ENCODE data around the gene MMP28. TPM values are rescaled to one million over a fixed set of nuclear protein-coding genes. Genes with fewer than 3 reads are reported as not detected.
A peak's percentile ranks its signal among the peaks of the same experiment; 100 is the strongest.

The MMP28 gene
- total RNA-seq, 1 experiment from 2014 or later: 0.25 TPM

DNA sequence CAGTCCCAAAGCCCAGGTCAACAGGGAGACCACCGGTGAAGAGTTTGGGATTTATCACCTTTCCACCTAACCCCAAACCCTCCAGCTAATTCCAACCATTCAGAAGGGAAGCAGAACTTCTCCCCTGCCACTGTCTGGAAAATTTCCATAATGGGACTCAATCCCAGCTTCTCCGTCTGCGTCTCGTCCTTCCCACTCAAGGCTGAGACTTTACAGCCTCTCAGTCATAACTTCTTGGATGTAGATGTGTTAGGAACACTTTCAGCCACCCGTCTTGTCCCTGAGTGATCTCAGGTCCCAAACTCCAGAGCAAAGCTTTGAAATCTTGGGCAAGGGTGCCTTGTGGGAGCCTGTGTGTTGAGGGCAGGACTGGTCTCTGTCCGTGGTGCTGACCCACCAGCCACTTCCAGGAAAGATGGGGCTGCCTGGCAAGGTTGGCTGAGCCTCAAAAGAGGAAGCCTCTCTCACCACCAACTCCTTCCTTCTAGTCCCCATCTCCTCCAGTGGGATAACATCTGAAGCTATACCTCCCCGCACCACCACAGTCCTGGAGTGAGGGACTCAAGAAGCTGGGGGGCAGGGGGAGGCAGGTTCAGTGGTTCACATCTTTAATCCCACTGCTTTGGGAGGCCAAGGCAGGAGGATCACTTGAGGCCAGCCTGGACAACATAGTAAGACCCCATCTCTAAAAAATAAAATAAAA, 51.7 kb downstream of the MMP28 start:
- DNase-seq (ENCODE audit: low spot score): peak; percentile 54

DNA sequence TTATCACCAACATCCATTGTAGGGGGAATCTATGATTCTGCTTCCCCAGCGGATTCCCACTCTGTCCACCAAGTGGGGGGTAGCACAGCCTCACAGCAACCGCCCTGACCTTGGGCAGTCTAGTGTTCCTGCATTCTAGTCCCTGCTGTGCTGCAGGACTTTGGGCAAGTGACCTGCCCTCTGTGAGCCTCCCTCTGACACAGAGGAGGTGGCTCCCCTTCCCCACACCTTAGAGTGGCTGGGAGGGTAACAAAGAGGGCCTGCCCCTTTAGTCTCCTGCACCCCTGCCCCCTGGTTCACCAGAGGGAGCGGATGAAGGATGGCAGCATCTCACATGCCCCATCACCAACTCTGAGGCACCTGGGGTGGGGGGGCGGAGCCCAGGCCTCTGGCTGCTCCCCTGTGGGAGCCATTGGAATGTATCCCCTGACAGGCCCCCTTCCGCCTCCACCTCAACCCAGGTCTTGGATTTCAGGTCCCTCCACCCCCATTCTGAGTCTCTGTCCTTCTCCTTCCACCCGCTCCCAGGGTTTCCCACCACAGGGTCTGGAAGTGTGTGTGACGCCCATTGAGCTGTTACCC, 52.5 kb downstream of the MMP28 start:
- no peak for DNase-seq (ENCODE audit: low spot score)

DNA sequence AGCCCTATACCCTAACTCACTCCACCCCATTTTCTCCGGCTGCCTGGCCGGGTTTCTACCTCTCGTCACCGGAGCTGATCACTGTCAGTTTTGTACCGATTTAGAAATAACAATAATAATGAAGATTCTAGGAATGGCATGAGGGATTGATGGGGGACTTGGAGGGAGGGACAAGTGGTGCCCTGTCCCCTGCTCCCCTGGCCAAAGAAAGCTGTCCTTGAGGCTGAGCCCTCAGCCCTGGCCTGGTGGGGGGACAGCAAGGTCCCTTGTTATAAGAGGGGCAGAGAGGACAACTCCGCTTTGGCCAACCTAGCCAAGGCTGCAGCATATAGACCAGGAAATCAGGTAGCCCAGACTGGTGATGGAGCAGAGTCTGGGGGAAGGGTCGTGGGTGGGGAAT, 52.9 kb downstream of the MMP28 start:
- DNase-seq (ENCODE audit: low spot score): no peak

DNA sequence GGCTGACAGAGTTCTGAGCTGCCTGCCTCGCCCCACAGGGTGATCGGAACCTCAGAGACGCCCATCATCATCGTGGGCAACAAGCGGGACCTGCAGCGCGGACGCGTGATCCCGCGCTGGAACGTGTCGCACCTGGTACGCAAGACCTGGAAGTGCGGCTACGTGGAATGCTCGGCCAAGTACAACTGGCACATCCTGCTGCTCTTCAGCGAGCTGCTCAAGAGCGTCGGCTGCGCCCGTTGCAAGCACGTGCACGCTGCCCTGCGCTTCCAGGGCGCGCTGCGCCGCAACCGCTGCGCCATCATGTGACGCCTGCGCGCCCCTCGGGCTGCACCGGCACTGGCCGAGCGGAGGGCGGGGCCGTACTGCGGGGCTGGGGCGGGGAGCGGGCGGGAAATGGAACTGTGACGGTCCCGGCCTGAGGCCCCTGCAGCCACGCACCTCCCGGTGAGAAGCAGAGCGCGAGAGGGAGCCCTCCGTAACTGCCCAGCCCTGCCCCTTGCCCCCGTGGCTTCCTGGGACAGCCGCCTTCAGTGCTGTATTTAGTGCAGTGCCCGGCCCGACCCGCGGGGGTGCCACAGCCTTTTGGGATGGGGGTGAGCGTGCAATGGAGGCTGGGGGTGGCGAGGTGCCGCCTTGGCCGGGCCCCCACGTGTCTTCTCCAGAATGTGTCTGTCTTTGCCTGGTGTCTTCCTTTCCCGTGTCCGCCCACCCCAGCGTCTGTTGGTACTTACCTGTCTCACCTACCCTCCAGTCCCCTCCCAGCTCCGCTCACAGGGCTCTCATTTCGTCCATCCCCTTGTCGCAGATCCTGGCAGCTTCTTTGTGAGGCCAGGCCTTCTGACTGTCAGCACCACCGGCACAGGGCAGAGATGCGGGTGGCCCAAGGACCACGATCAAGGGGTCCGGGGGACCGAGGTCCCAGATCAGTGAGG, 54.2 kb downstream of the MMP28 start:
- DNase-seq (ENCODE audit: low spot score): no peak

DNA sequence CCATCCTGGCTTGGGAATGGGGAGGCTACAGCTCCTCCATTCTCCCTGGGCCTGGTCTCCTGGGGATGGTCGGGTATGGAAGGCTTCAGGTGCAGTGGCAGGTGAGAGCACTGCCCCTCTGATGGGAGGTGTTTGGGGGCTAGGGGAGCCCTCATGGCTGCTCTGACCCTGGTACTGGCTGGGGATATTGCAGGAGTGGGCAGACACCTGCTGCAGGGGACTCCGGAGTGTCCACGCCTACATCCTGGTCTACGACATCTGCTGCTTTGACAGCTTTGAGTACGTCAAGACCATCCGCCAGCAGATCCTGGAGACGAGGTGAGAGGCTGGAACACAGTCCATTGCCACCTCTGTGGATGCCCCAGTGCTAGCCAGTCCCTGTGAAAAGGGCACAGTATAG, 55.2 kb downstream of the MMP28 start:
- DNase-seq (ENCODE audit: low spot score): no peak

DNA sequence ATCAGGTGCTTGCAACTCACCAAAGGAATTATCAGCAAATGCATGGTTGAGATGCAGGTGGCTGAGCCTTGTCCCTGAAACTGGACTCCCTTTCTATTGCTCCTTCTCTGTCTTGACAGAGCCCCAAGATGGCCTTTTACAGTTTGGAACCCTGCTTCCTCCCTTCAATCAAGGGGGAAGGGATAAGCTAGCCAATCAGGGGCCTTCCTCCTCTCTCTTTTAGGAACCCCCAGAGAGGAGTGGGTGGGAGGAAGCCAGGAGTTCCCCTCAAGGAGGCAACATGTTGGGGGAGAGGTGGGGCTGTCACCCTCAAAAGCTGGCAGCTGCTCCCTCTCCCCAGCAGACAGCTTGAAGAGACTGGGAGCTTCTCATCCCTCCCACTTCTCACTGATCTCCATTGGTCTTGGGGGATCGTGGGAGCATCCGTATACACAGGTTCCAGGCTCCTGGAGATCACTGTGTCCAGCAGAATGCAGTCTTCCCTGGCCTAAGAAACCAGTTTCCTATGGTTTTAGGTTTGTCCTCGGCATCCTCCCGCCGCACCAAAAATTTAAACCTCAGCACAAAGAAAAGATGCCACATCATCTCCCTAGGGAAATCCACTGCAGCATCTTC, 56.8 kb downstream of the MMP28 start:
- DNase-seq (ENCODE audit: low spot score): no peak

DNA sequence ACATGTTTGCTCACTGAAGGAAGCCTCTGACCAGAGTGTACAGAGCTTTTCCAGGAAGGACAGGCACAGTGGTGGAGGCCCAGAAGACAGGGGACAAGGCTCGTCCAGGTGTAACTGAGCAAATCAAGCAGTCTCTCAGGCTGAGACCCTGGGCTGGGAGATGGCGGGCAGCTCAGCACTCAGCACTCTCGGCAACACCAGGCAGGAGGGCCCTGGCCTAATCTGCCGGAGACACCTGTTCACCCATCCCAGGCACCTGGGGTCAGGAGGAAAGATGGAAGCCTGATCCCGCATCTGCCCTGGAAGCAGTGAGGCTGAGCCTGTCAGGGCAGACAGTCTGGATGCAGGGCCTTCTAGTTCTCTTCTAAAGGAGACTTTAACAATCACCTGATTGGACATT, 59.2 kb downstream of the MMP28 start:
- no peak for DNase-seq (ENCODE audit: low spot score)

DNA sequence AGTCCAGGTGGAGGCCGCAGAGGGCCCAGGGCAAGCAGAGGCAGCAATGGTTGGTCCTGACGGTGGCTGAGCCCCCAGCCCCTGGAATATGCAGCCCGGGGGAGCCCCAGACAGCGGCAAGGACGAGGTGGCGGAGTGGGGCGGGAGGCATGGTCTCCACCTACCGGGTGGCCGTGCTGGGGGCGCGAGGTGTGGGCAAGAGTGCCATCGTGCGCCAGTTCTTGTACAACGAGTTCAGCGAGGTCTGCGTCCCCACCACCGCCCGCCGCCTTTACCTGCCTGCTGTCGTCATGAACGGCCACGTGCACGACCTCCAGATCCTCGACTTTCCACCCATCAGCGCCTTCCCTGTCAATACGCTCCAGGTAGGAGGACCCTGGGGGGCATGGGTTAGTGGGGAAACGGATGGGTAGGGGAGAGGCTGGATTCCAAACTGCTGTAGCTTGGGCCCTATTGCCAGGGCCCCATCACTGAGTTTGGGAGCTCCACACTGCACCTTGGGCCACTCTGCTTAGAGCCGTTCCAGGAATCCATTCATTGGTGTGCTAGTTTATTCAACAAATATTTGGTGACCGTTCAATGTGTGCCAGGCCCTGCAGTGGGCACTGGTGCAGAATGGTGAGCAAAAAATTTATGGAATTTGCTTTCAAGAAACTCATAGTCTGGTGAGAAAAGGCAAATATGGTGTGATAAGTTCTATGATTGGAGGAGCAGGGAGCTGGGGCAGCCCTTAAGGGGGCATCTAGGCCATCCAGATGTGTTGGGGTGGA, 60.2 kb downstream of the MMP28 start:
- no peak for DNase-seq (ENCODE audit: low spot score)

DNA sequence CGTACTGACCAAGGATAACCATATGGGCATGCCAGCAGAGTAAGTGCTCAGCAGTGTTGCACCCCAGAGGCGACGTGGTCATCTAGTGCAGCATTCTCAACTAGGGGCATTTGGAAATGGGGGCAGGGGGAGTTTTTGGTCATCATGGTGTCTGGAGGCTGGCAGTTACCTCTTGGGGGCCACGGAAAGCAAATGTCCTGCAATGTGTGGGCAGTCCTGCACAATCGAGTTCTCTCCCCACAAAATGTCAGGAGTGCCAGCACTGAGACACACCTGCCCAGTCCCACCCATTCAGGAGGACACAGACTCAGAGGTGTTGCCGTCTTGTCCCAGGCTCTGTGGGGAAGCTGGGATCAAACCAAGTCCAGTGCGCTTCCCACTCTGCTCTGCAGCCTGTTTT, 61.0 kb downstream of the MMP28 start:
- no peak for DNase-seq (ENCODE audit: low spot score)

DNA sequence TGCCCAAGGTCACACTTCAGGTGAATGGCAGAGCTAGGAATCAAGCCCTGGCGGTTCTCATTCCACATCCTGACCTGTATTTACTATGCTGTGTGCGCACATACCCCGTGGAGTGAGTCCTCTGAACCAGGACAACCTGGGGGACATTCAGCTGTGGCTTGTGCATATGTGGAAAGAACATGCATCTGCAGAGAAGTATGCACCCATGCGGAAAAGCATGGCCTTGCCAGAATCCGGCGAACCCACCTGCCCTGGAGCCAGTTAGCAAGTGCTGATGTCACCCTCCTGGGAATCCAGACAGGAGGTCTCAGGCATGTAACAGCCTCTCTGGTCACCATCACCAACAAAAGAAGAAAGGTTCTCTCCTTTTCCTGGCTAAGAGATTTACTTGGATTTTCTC, 62.1 kb downstream of the MMP28 start:
- DNase-seq (ENCODE audit: low spot score): no peak

DNA sequence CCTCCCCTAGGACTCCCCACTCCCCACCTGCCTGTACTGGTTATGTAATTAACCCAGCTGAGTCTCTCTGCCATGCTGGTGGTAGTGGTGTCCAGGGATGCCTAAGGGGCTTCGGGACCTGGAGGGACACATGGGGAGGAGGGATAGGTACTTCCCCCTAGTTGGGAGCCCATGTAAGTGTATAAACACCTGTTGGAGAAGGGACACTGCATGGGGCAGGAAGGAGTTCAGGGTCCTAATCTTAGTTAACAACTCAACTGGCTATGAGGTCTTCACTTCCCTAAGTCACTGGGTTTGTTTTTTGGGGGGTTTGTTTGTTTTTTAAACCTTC, 62.7 kb downstream of the MMP28 start:
- DNase-seq (ENCODE audit: low spot score): no peak

DNA sequence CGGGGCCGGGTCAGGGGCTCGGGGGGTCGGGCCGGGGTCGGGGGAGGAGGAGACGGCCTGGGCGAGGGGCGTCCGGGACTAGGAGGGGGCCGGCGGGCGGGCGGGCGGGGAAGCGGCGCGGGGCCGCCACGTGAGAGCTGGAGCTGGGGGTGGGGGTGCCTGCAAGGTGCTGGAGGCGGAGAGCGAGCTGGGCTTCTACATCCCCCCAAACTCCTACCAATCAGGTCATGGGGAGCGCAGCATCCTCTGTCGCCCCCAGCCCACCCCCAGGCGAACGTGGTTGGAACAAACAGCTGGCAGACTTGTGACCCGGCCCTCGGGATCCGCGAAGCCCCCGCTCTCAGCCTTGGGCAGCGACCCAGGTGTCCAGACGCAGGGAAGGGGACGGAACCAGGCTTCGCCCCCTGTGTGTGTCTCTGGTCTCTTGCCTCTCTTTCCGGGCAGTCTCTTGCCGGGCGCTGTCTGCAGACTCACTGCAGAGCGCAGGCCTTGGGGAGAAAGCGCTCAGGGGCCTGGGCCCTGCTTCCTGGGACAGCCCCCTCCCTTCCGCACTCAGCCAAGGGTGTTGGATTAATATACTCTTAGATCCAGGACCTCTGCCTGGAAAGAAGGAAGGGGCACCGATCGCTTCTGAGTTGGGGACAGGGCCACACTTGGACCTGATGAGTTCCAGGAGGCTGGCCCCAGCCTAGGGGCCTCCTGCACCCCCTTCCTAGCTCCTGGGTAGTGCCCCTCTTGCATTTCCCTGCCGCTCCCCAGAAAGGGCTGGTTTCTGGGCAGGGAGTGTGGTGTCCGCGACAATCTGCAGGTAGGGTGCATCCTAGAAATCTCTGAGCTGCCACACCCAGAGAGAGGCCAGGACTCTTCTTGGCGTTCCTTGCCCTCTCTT, 63.3 kb downstream of the MMP28 start:
- DNase-seq (ENCODE audit: low spot score): no peak

DNA sequence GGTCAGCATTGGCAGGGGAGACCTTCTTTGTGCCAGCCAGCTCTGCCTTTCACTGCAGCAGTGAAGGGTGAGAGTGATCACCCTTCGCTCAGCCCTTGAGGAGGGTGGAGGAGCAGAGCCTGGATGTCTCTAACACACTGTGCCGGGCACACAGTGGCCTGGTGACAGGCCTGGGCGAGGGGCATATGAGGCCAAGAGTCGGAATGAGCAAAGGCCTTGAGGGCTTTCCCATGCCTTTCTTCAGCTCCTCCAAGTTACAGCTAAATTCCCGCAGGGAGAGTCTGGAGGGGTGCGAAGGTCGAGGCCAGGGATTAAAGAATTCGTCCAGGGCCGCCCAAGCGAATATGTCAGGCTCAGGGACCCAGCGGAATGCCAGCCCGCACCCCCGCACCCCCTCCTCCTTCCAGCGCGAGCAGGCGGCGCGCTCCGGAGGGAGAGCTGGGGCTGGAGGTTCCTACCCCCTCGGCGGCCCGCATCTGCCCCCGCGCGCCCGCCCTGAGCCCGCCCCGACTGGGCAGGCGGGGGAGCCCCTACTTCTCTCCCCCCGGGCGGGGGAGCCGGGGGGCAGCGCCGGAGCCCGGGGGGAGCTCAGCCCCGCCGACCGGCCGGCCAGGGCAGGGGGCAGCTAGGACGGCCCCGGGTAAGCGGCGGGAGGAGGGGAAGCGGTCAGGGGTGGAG, 64.1 kb downstream of the MMP28 start, which contains the start of gene RASL10B:
Gene RASL10B (plus strand): TSS at position 401 of the 678 bp plus-strand sequence. CDS start 3,546 bp downstream, outside the sequence.
- DNase-seq (ENCODE audit: low spot score): peak; percentile 52

DNA sequence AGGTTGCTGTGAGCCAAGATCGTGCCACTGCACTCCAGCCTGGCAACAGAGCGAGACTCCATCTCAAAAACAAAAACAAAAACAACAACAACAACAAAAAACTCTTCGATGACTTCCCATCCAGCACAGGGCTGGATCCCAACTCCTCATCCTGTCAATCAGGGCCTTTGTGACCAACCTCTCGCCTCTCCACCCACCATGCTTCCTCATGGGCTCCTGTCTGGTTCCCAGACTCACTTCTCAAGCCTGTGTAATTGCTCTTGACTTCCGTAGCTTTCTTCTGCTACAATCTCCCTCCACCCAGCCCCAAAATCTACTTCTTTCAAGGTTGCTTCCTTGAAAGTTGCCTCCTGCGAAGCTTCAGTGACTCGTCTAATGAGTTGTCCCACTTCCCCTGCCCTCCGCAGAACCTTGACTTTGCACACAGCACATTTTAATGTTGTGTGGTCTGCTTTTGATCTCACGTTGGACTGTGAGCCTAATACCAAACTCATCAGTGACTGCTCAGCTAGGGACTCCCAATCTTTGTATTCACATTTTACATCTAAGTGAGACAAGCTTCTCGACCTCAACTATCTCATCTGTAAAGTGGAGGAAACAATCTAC, 64.9 kb downstream of the MMP28 start:
- DNase-seq (ENCODE audit: low spot score): no peak

DNA sequence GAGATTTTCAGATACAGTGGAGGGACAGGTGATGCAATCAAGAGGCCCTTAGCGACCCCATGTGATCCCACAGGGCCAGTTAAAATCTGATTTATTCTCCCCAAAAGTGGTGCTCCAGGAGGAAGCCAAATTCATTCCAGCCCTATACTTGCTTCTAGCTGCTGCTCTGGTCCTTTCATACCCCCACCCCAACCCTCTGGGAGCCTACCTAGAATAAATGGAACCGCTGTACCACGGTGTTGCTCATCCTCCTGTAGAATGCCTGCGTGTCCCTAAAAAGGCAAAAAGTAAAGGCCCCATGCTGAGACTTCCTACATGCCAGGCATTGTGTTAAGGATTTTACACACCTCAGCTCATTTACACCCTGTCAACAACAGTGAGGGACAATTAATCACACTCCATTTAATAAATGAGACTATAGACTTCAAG, 66.0 kb downstream of the MMP28 start:
- no peak for DNase-seq (ENCODE audit: low spot score)

DNA sequence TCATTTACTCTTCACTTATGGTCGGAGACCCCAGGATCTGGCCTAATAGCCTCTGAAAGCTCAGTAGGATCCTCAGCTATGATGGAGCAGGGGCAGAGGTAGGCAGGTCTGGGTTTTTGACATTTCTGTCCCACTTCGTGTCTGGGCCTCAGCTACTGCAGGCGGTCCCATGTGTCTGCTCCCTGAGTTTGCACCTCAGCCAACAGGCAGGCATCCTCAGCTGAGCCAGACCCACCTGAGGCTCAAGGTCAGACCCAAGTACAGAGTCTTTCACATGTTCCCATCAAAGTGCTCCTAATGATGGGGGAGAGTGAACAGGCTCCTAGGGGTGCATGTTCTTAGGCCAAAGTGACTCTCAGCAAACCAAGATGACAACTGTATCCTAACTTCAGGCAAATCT, 66.9 kb downstream of the MMP28 start:
- DNase-seq (ENCODE audit: low spot score): no peak

DNA sequence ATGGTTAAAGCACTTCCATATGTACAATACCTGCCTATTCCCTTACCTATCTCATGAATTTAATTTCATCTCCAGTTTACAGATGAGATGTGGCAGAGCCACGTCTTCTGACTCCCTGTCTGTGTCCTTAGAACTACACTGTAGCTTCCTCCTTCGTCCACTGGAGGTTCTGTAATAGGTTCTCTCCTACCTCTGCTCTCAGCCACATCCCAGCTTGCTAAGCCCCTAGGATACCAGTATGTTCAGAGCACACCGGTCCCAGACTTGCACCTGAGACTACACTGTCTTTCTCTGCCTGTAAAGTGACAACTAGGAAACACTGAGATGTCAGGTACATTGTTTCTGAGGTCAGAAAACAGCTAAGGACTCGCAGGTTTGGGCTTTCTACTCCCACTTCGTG, 67.8 kb downstream of the MMP28 start:
- DNase-seq (ENCODE audit: low spot score): no peak

DNA sequence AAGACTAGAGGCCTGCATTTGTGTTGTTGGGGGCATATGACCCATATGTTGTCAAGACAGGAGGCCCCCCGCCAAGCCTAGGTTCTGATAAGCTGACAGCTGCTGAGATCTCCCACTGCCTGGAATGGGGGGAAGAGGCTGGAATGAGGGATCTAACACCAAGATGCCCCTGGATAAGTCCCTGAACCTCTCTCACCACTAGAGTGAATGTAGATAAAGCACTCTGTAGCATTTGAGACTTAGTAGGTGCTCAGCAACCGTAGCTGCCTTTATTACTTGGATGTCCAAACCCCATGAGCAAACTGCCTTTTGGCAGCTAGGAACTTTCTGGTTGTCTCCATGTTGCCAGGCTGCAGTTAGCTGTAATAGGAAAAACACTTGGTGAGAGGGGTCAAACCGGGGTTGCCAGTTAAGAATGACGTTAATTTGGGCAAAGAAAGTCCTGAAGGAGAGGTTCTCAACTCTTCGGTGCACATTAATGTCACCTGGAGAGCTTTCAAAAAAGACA, 68.4 kb downstream of the MMP28 start:
- DNase-seq (ENCODE audit: low spot score): no peak
